Type B pancreatic cell (in vitro differentiated cells): ENCODE measurements around the gene RPL37A. TPM values are rescaled to one million over a fixed set of nuclear protein-coding genes. Genes with fewer than 3 reads are reported as not detected.

Experiments
- DNase-seq: peaks from one replicate; pipeline ENCODE4 v3.0.0; 2021; ENCODE audit warnings: mixed read lengths; ENCODE audit not compliant: unreplicated experiment; ENCODE audit errors: extremely low spot score
- H3K27ac Mint-ChIP-seq: 2 replicates; pipeline ENCODE4 v1.8.0; 2021; ENCODE audit warnings: mild to moderate bottlenecking, mixed read lengths
- H3K27me3 Mint-ChIP-seq: 2 replicates; pipeline ENCODE4 v1.8.0; 2021; ENCODE audit warnings: mixed read lengths
- H3K36me3 Mint-ChIP-seq: 2 replicates; pipeline ENCODE4 v1.8.0; 2021; ENCODE audit warnings: mixed read lengths
- H3K4me1 Mint-ChIP-seq: one replicate; pipeline ENCODE4 v1.8.0; 2021; ENCODE audit warnings: mixed read lengths; ENCODE audit not compliant: unreplicated experiment
- H3K4me3 Mint-ChIP-seq: 2 replicates; pipeline ENCODE4 v1.8.0; 2021; ENCODE audit warnings: mild to moderate bottlenecking, mixed read lengths
- H3K9me3 Mint-ChIP-seq: 2 replicates; pipeline ENCODE4 v1.8.0; 2021; ENCODE audit warnings: mixed read lengths
- long read RNA-seq: library from polyadenylated mRNA; unstranded; transcript quantifications from one replicate; pipeline ENCODE4 v2.0.0, GENCODE V29; 2020
- total RNA-seq: library from RNA; stranded (reverse); gene quantifications from 2 replicates; pipeline ENCODE4 v1.2.1, GENCODE V29; 2021; ENCODE audit warnings: low replicate concordance
- TF ChIP-seq, protein P1 (sequence below): fragments of 200-600 bp; sonication (generic); conservative IDR thresholded peaks from 2 replicates; pipeline ENCODE4 v1.5.0; 2021; ENCODE audit warnings: antibody characterized with exemption, mild to moderate bottlenecking

The RPL37A gene
- total RNA-seq, result 3,063 and 3,098 TPM in 2 replicates
- long read RNA-seq, transcript RPL37A-201 (3 exons, 742 nt), result minor isoform, 23 of 787 reads
- long read RNA-seq, transcript RPL37A-210 (4 exons, 3,647 nt), result major isoform, 717 of 787 reads
- long read RNA-seq, transcript RPL37A-207 (2 exons, 2,082 nt), result minor isoform, 5 of 787 reads
- long read RNA-seq, transcript RPL37A-209 (3 exons, 1,701 nt), result minor isoform, 14 of 787 reads
- long read RNA-seq, partial matches to known transcripts, result 8 of 787 reads
- long read RNA-seq, other reads (novel, unspliced or antisense), result 15 of 787 reads

GRCh38 chr2:216498379-216499352 lies at the start of gene RPL37A:
Gene RPL37A (plus strand): TSS chr2:216498844. CDS start chr2:216498875, 31 bp downstream.
- peaks cover 42% of the 10 kb centered on the region for H3K4me1 Mint-ChIP-seq
- H3K4me3 Mint-ChIP-seq, result peak within 1 kb of the TSS; percentile 98
- H3K27ac Mint-ChIP-seq, result peak within 1 kb of the TSS; percentile 92
- DNase-seq, result peak; percentile 89
- H3K36me3 Mint-ChIP-seq, result peaks cover 37% of the 10 kb centered on the region
- no peaks in the 10 kb centered on the region for H3K9me3 Mint-ChIP-seq
- TF ChIP-seq, protein P1, sequence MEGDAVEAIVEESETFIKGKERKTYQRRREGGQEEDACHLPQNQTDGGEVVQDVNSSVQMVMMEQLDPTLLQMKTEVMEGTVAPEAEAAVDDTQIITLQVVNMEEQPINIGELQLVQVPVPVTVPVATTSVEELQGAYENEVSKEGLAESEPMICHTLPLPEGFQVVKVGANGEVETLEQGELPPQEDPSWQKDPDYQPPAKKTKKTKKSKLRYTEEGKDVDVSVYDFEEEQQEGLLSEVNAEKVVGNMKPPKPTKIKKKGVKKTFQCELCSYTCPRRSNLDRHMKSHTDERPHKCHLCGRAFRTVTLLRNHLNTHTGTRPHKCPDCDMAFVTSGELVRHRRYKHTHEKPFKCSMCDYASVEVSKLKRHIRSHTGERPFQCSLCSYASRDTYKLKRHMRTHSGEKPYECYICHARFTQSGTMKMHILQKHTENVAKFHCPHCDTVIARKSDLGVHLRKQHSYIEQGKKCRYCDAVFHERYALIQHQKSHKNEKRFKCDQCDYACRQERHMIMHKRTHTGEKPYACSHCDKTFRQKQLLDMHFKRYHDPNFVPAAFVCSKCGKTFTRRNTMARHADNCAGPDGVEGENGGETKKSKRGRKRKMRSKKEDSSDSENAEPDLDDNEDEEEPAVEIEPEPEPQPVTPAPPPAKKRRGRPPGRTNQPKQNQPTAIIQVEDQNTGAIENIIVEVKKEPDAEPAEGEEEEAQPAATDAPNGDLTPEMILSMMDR, result no peak
- no peaks in the 10 kb centered on the region for H3K27me3 Mint-ChIP-seq

DNA sequence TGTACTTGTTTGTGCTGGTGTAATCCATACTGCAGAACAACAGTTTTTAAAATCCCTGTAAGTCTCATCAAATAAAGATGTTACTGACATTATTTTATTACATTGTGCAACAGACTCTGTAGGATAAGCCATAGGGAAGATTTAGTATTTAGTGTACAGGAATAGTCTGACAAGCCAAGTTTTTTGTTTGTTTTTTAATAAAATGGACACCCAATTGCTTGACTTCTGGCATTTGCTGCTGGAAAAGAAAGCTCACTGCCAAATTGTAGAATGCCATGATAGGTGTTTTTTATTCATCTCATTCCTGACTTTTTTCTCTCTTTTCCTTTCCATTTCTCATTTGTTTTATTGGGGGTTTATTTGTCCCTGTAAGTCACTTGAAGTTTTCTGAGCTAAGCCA lies 48.3 kb upstream of the RPL37A start:
- H3K9me3 Mint-ChIP-seq, result no peaks in the 10 kb centered on the region
- DNase-seq, result no peak
- H3K27ac Mint-ChIP-seq, result no peak overlapping the region

DNA sequence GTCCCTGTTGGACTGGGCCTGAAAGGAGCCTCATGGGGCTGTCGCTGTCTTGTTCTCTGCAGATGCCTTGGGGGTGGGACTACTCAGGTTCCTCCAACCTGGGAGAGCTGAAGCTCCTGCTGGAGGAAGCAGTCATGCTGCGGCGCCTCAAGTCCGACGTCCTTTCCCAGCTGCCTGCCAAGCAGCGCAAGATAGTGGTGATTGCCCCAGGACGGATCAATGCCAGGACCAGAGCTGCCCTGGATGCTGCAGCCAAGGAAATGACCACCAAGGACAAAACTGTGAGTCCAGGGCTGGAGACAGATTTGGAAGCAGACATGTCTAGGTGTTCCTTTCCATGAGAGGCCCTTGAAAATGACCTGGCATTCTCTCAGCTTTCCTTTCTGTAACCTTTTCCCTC lies 47.9 kb upstream of the RPL37A start:
- Mint-ChIP-seq H3K27me3 (no peaks in the 10 kb centered on the region), H3K4me3 (no peak overlapping the region), H3K36me3 (peaks cover 64% of the 10 kb centered on the region), H3K4me1 (no peaks in the 10 kb centered on the region), H3K9me3 (no peaks in the 10 kb centered on the region), H3K27ac (no peak overlapping the region)
- TF ChIP-seq, protein P1, result no peak
- no peak for DNase-seq

More for the DNA sequence above, 48.3 kb upstream of the RPL37A start:
- no peaks in the 10 kb centered on the region for H3K27me3 Mint-ChIP-seq
- TF ChIP-seq, protein P1, result no peak
- H3K36me3 Mint-ChIP-seq, result peaks cover 63% of the 10 kb centered on the region
- H3K4me1 Mint-ChIP-seq, result no peaks in the 10 kb centered on the region
- H3K4me3 Mint-ChIP-seq, result no peak overlapping the region

DNA sequence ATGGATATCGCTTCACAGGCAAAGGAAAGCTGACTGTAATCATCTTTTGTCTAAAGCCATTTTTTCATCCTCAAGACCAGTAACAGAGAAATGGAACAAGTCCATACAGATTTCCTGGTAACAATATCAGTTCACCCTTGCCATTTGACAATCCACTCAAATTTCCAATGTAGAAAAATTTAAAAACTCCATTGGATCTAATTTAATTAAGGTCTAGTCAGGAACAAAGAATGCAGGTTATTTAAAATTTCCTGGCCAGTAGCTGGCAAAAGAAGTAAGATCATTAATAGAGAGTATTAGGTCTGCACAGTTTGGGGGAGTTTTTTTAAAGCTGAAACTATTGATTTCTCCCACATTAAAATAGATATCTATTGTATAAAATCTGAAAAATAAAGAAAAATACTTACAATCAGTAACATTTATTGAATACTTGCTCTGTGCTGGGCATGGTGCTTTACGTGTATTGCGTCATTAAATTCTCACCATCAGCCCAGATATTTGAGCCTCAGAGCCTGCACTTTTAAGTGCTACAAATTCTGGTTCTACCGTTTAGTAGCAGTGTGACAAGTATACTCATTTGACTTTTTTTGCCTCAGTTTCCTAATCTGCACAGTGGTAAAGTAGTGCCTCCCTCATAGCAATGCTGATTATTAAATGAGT lies 44.6 kb upstream of the RPL37A start:
- Mint-ChIP-seq H3K27me3 (no peaks in the 10 kb centered on the region), H3K27ac (no peak overlapping the region), H3K9me3 (peaks cover 5% of the 10 kb centered on the region), H3K4me3 (no peak overlapping the region), H3K4me1 (no peaks in the 10 kb centered on the region), H3K36me3 (peaks cover 59% of the 10 kb centered on the region)
- TF ChIP-seq, protein P1, result no peak
- DNase-seq, result no peak

- Mint-ChIP-seq H3K4me3 (no peak overlapping the region), H3K27ac (no peak overlapping the region), H3K27me3 (no peaks in the 10 kb centered on the region), H3K36me3 (peaks cover 27% of the 10 kb centered on the region), H3K9me3 (no peaks in the 10 kb centered on the region), H3K4me1 (peaks cover 6% of the 10 kb centered on the region)
- TF ChIP-seq, protein P1, result no peak
- no peak for DNase-seq
These were observed 35.5 kb upstream of the RPL37A start for GRCh38 chr2:216463148-216463547.
